Gastroesophageal sphincter (tissue), 4 donors: Measurements from ENCODE around the gene EMC10. TPM values are rescaled to one million over a fixed set of nuclear protein-coding genes. Genes with fewer than 3 reads are reported as not detected.

Source experiments
- ATAC-seq: fragments of 150-250 bp; one replicate; pipeline ENCODE4 v1.9.1; 2016; ENCODE audit warnings: mild to moderate bottlenecking, moderate library complexity
- H3K27ac ChIP-seq, 4 donors: fragments of 200-600 bp; sonication (generic) in 3 of 4; 1 replicate in 3 of 4; 2 replicates in 1 of 4; pipeline ENCODE4 v1.5.1; 2016 to 2019
- H3K27me3 ChIP-seq: fragments of 200-600 bp; sonication (generic); one replicate; pipeline ENCODE4 v1.5.1; 2019
- H3K36me3 ChIP-seq, 2 donors: fragments of 200-600 bp; sonication (generic); one replicate each; pipeline ENCODE4 v1.5.1; 2019; ENCODE audit warnings: control low read depth in 1 of 2
- H3K4me1 ChIP-seq, 3 donors: fragments of 200-600 bp; sonication (generic); 1 replicate in 2 of 3; 2 replicates in 1 of 3; pipeline ENCODE4 v1.5.1; 2016 to 2019; ENCODE audit warnings: control low read depth in 2 of 3
- H3K4me3 ChIP-seq, 2 donors: fragments of 200-600 bp; sonication (generic); one replicate each; pipeline ENCODE4 v1.5.1; 2019; ENCODE audit warnings: mild to moderate bottlenecking in 1 of 2, moderate library complexity in 1 of 2
- H3K9me3 ChIP-seq, 3 donors: fragments of 200-600 bp; sonication (generic); one replicate each; pipeline ENCODE4 v1.5.1; 2017 to 2019; ENCODE audit warnings: control low read depth in 2 of 3
- EP300 ChIP-seq: sonication (generic); formaldehyde crosslinking; IDR thresholded peaks from one replicate; pipeline ENCODE4 v1.6.1; 2017; ENCODE audit warnings: antibody characterized with exemption, mild to moderate bottlenecking
- POLR2A ChIP-seq, 2 donors: fragments of 450-650 bp; IDR thresholded peaks; one replicate each; pipeline ENCODE4 v1.6.1; 2017; ENCODE audit warnings: antibody characterized with exemption in 2 of 2, mild to moderate bottlenecking in 2 of 2, moderate library complexity in 1 of 2
- POLR2AphosphoS5 ChIP-seq: sonication (generic); formaldehyde crosslinking; IDR thresholded peaks from one replicate; pipeline ENCODE4 v1.6.1; 2017; ENCODE audit warnings: antibody characterized with exemption
- WGBS, 2 donors: methylation state at CpG; one replicate each; pipeline ENCODE4 v1.1.5; 2018; ENCODE audit warnings: low coverage in 1 of 2; 5-methylcytosine and 5-hydroxymethylcytosine counted together
- total RNA-seq, 4 donors: library from RNA; depleted of rRNA; stranded (reverse); fragments of >200 nt; gene quantifications; one replicate each; pipeline ENCODE4 v1.1.0, GENCODE V29; 2016
- TF ChIP-seq, protein P1 (sequence below), 4 experiments: fragments of 200-600 bp in 2 of 4; fragments of 450-650 bp in 2 of 4; sonication (generic) in 1 of 4; IDR thresholded peaks; one replicate each; pipeline ENCODE4 v1.5.1; 2017 to 2019; ENCODE audit warnings: antibody characterized with exemption in 4 of 4, mild to moderate bottlenecking in 2 of 4, moderate library complexity in 2 of 4

Gene EMC10
- total RNA-seq, 4 donors from 2014 or later: 55.5 to 75.9 (median 71.5) TPM

DNA sequence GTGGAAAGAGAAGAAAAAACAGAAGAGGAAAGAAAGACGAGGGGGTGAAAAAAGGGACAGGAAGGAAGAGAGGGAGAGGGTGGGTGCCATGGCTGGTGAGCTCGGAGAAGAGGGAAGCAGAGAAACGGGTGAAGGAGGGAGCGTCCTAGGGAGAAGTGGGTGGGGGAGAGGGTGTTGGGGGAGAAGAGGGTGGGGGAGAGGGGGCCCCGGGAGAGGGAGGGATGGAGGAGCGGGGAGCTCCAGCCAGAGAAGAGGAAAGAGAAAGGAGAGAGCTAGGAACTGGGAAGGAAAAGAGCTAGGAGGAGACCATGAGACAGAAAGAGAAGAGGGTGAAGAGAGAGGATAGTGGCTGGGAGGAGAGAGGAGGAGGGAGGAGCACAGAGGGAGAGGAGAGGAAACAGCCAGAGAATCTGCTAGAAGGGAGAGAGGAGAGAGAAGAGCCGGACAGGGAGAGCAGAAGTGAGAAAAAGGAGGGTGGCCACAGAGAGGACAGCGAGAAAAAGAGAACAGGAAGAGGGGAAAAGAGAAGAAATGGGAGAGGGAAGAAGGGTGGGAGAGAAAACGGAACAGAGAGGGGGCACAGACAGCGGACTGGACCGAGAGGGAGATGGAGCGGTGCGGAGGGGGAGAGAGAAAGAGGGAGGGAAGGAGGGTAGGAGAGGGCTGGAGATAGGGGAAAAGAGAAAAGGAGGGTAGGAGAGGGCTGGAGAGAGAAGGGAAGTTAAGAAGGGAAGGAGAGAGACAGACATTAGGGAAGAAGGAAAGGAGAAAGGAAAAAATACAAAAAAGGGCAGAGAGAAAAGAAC lies 12.3 kb downstream of the EMC10 start:
- Histone ChIP-seq H3K4me1 (no peaks in the 10 kb centered on the region), H3K9me3 (no peaks in the 10 kb centered on the region), H3K36me3 (peaks cover 0 to 25% of the 10 kb centered on the region in 2 donors), H3K27me3 (peaks cover 51% of the 10 kb centered on the region), H3K27ac (no peak overlapping the region), H3K4me3 (no peak overlapping the region)
- TF ChIP-seq, protein P1, sequence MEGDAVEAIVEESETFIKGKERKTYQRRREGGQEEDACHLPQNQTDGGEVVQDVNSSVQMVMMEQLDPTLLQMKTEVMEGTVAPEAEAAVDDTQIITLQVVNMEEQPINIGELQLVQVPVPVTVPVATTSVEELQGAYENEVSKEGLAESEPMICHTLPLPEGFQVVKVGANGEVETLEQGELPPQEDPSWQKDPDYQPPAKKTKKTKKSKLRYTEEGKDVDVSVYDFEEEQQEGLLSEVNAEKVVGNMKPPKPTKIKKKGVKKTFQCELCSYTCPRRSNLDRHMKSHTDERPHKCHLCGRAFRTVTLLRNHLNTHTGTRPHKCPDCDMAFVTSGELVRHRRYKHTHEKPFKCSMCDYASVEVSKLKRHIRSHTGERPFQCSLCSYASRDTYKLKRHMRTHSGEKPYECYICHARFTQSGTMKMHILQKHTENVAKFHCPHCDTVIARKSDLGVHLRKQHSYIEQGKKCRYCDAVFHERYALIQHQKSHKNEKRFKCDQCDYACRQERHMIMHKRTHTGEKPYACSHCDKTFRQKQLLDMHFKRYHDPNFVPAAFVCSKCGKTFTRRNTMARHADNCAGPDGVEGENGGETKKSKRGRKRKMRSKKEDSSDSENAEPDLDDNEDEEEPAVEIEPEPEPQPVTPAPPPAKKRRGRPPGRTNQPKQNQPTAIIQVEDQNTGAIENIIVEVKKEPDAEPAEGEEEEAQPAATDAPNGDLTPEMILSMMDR (IDR thresholded peaks at IDR 0.05): no peak
- TF ChIP-seq POLR2AphosphoS5 (no peak), POLR2A (IDR thresholded peaks at IDR 0.05) (no peak), EP300 (no peak)
- 13 to 29% methylated on average over 11 to 13 of the region's 13 CpGs for WGBS, 2 donors
- no peak for ATAC-seq

DNA sequence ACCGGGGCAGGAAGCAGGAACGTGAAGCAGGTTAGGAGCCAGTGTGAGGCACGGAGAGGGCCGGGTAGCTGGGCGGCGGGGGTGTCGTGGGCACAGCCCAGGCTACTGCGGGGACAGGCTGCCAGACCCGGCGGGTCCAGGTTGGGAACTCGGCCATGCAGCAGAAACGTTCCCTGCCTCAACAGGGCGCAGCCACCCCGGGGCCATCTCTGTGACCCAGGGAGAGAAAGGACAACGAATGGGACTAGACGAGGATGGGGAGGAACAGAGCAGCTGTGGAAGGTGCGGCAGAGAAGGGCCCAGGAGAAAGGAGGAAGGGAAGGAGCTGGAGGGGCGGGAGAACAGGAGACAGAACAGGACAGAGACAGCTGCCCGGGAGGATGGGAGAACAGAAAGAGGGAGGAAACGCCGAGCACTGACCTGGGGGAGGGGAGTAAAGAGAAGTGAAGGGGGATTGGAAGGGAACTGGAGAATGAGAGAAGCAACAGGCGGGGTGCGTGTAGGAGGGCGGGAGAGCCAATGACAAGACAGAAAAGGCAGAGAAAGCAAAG lies 13.2 kb downstream of the EMC10 start:
- 21 to 28% methylated on average over 16 to 17 of the region's 24 CpGs for WGBS, 2 donors
- H3K27me3 ChIP-seq: peaks cover 51% of the 10 kb centered on the region
- no peak overlapping the region for H3K4me3 ChIP-seq
- H3K36me3 ChIP-seq: peaks cover 0 to 16% of the 10 kb centered on the region in 2 donors
- H3K4me1 ChIP-seq: no peaks in the 10 kb centered on the region
- no peak for TF ChIP-seq EP300
- no peaks in the 10 kb centered on the region for H3K9me3 ChIP-seq
- ATAC-seq: no peak
- no peak overlapping the region for H3K27ac ChIP-seq

- no peak overlapping the region for H3K27ac ChIP-seq
- H3K27me3 ChIP-seq: peaks cover 51% of the 10 kb centered on the region
- no peak for ATAC-seq
- peaks cover 0 to 7% of the 10 kb centered on the region in 2 donors for H3K36me3 ChIP-seq
- 96% methylated on average over 4 of the region's 18 CpGs; no CpG with 5 or more reads in 1 of the 2 donors for WGBS, 2 donors
- TF ChIP-seq POLR2A (IDR thresholded peaks at IDR 0.05): no peak
- TF ChIP-seq, protein P1 (IDR thresholded peaks at IDR 0.05): no peak
- H3K4me1 ChIP-seq: no peaks in the 10 kb centered on the region
- no peak overlapping the region for H3K4me3 ChIP-seq
- no peaks in the 10 kb centered on the region for H3K9me3 ChIP-seq
Measured at GRCh38 chr19:50490411-50490811, 14.1 kb downstream of the EMC10 start.

DNA sequence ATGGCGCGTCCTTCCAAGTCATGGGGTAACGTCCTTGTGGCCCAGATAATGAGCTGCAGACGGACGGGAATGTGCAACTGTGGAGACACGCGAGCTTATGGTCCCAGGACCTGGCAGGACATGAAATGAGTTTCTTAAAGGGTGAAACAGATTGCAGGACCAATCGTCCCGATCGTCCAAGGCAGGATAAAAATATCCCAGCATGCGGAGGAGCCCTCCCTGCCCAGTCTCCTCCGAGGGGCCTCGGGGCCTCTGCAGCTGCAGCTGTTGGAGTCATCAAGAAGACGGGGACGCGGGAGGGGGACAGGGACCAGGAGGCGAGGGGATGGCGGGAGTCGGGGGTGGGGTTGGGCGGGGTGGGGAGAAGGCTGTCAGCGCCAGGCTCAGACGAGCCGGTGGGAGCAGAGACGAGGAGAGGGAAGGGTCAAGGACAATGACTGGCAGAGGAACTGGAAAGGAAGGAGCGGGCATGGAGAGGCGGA lies 14.7 kb downstream of the EMC10 start:
- H3K4me3 ChIP-seq: no peak overlapping the region
- no peaks in the 10 kb centered on the region for H3K4me1 ChIP-seq
- WGBS, 2 donors: 27% methylated on average over 16 to 25 of the region's 26 CpGs
- TF ChIP-seq, protein P1 (IDR thresholded peaks at IDR 0.05): no peak
- TF ChIP-seq POLR2A (IDR thresholded peaks at IDR 0.05) (no peak), EP300 (no peak), POLR2AphosphoS5 (no peak)
- peaks cover 0 to 7% of the 10 kb centered on the region in 2 donors for H3K36me3 ChIP-seq
- H3K27ac ChIP-seq: no peak overlapping the region
- no peak for ATAC-seq
- no peaks in the 10 kb centered on the region for H3K9me3 ChIP-seq
- H3K27me3 ChIP-seq: peaks cover 51% of the 10 kb centered on the region

DNA sequence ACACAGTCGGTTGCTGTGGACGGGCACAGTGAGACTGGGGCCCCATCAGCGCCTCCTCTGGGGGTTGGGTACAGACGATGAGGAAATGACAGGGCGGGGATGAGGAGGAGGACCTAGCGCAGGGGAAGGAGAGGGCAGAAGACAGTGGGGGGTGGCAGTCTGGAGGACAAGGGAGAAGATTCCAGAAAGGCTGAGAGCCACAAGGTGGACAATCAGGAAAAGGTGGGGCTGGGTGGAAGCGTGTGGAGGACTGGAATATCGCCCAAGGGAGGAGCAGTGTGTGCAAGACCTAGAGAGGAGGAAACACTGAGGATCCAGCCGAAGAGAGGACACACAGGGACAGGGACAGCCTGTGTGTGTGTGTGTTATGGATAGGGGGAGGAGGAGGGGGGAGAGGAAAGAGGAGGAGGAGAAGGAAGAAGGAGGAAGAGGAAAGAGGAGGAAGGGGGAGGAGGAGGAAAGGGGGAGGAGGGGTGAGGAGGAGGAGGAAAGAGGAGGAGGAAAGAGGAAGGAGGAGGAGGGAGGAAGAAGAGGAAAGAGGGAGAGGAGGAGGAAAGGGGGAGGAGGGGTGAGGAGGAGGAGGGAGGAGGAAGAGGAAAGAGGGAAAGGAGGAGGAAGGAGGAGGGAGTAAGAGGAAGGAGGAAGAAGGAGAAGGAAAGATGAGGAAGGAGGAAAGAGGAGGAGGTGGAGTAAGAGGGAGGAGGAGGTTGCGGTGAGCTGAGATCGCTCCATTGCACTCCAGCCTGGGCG lies 16.2 kb downstream of the EMC10 start:
- Histone ChIP-seq H3K4me3 (no peak overlapping the region), H3K9me3 (no peaks in the 10 kb centered on the region), H3K36me3 (peaks cover 0 to 7% of the 10 kb centered on the region in 2 donors), H3K27ac (no peak overlapping the region), H3K4me1 (no peaks in the 10 kb centered on the region), H3K27me3 (peaks cover 38% of the 10 kb centered on the region)
- ATAC-seq: no peak
- 3 to 6% methylated on average over 5 to 8 of the region's 12 CpGs for WGBS, 2 donors
- TF ChIP-seq POLR2AphosphoS5: no peak
- TF ChIP-seq, protein P1 (IDR thresholded peaks at IDR 0.05): no peak
- no peak for TF ChIP-seq EP300
- no peak for TF ChIP-seq POLR2A (IDR thresholded peaks at IDR 0.05)
